ENCODE measurements around the gene AJUBA.
A peak's percentile ranks its signal among the peaks of the same experiment; 100 is the strongest.
"Not testable (repeated sequence)": the region's sequence is repeated elsewhere in the genome, so short reads cannot be mapped to it uniquely, and the experiment has no call there.

AJUBA gene

DNA sequence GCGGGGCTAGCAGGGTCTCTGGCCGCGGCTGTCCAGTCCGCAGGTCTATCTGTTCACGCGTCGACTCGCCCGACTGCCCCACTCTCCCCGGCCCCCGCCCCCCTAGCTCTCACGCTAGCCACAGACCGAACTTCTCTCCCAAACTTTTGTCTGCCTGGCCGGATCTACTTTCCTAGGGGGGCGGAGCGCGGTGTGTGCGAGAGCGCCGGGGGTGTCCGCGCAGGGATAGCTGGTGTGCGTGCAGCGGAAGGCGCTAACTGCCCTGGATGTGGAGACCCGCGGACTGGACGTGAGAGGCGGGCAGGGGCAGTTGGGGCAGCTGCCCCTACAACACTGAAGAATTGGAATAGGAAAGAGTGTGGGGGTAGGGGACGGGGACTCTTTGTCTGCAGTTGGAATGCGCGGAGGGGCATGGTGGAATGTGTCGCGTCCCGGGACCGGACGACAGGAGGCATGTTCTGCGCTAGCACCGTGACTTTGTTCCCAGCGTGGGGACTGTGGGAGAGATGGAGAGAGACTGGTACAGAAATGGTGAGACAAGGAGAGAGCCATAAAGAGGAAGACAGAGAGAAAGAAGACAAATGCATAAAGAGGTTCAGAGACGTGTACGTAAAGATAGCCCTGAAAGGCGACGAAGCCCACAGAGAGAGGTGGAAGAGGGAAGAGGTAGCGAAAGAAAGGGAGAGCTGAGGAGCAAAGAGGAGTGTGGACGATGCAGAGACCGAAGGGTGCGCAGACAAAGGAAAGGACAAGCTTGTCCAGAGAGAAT lies at the start of gene AJUBA:
AJUBA (minus strand) TSS at position 75 of the 769 bp plus-strand sequence. CDS start 285 bp downstream, outside the sequence.
- DNase-seq (ENCODE audit: low read depth): peak; percentile 91

- peak; percentile 30 for DNase-seq (ENCODE audit: low read depth)
These were observed 48.6 kb upstream of the AJUBA start for GRCh38 chr14:23030936-23031335.

- no peak for DNase-seq (ENCODE audit: low read depth)
These were observed 46.4 kb upstream of the AJUBA start for GRCh38 chr14:23028799-23029198.

GRCh38 chr14:23025151-23025814 lies 42.9 kb upstream of the AJUBA start:
- no peak for DNase-seq (ENCODE audit: low read depth)

DNA sequence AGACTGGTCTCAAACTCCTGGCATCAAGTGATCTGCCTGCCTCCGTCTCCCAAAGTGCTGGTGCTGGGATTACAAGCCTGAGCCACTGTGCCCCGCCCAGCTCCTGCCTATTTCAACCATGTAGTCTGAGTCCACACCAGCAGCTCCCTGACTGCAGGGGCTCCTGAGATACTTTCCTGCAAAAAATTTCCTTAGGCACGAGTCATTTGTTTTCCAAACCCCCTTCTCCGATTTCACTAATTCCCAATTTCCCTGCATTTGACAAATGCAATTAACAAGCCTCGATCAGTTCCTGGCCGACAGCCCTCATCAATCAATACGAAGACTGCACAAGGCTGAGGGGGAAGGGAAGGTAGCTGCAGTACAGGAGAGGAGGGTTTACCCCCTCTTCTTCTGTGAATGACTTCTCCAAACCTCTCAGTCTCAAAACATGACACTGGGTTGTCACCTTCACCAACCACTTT lies 42.3 kb upstream of the AJUBA start:
- no peak for DNase-seq (ENCODE audit: low read depth)

GRCh38 chr14:23023795-23024152 lies 41.4 kb upstream of the AJUBA start:
- no peak for DNase-seq (ENCODE audit: low read depth)

- DNase-seq (ENCODE audit: low read depth): no peak
These were observed 40.9 kb upstream of the AJUBA start for GRCh38 chr14:23023022-23023794.

DNA sequence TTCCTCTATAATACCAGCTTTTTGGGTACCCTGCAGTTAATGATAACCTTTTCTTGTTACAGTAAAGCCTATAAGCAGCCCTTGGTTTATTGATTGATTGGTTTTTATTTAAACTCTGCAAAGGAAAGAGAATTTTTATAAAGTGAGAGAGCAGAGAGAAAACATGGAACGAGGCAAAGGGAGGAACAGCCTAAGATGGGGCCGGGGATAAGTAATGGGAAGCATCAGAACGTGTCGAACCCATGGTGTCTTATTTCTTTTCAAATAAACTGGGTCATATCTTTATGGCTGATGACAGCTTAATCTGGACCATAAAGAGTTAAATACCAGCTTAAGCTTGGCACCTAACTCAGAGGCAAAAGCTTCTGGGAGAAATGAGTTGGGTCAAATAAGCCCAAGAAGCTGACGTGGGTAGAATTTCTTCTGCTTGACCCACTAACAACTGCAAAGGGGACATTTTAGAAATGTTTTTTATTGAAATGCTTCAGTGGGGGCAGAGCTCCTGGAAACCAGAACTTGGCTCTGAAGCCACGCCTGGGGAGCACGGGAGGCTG lies 39.6 kb upstream of the AJUBA start:
- DNase-seq (ENCODE audit: low read depth): no peak

DNA sequence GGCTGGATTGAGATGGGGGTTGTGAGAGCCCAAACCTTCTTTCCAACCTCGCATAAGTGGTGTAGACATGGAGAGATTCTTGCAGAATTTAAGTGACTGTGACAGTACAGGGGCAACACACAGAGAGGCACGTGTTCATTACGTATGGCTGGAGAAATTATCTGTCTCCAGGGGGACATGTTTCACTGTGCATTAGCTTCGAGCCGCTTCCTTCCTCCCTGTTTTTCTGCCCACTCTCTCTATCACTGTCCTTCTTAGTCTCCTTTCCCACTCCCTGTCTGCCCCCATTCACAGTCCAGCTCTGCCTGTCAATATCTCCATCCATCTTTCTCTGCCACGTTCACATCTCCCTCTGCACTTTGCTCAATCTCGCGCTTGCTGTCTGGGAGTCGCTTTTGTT lies 39.1 kb upstream of the AJUBA start:
- no peak for DNase-seq (ENCODE audit: low read depth)

GRCh38 chr14:23020143-23021128 lies 38.1 kb upstream of the AJUBA start:
- peak; percentile 14 for DNase-seq (ENCODE audit: low read depth)

GRCh38 chr14:23018107-23018506 lies 35.8 kb upstream of the AJUBA start:
- DNase-seq (ENCODE audit: low read depth): no peak

GRCh38 chr14:23017091-23017490 lies 34.7 kb upstream of the AJUBA start:
- DNase-seq (ENCODE audit: low read depth): no peak

- no peak for DNase-seq (ENCODE audit: low read depth)
These were observed 33.3 kb upstream of the AJUBA start for GRCh38 chr14:23015618-23016017.

DNA sequence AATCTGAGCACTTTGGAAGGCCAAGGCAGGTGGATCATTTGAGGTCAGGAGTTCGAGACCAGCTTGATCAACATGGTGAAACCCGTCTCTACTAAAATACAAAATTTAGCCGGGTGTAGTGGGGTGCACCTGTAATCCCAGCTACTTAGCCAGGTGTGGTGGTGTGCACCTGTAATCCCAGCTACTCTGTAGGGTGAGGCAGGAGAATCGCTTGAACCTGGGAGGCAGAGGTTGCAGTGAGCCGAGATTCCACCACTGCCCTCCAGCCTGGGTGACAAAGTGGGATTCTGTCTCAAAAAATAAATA lies 31.4 kb upstream of the AJUBA start:
- not testable (repeated sequence) for DNase-seq (ENCODE audit: low read depth)

GRCh38 chr14:23013054-23013748 lies 30.9 kb upstream of the AJUBA start:
- no peak for DNase-seq (ENCODE audit: low read depth)

- peak; percentile 44 for DNase-seq (ENCODE audit: low read depth)
These were observed 27.8 kb upstream of the AJUBA start, which contains the start of gene C14orf93 for GRCh38 chr14:23009939-23010726. Gene C14orf93 (minus strand): TSS chr14:23010143. CDS start chr14:22999023, 11,120 bp downstream.

DNA sequence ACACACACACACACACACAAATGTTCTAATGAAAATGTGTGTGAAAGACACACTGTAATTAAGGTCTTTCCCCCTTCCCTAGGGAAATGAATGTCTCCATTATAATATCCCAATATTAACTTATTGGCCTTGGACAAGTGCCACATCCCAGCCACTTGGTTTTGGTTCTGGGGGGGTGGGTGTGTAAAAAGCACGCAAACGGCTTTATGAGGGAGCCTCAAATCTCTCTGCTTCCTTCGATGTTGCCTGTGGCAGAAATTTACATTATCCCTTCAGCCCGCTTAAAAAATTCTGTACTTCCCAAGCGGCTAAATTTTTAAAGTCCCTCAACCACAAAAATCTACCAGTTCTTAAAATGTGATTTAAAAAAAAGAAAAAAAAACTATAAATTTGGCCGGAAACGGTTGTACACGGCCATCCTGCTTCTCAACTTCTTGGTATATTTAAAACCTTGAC lies 27.2 kb upstream of the AJUBA start:
- no peak for DNase-seq (ENCODE audit: low read depth)

- no peak for DNase-seq (ENCODE audit: low read depth)
These were observed 26.5 kb upstream of the AJUBA start for GRCh38 chr14:23008831-23009230.

GRCh38 chr14:23006544-23007419 lies 24.4 kb upstream of the AJUBA start:
- DNase-seq (ENCODE audit: low read depth): peak; percentile 97

Measured in amniotic epithelial cell (primary cell).